Measurements from ENCODE around the gene RAB5A. TPM values are rescaled to one million over a fixed set of nuclear protein-coding genes. Genes with fewer than 3 reads are reported as not detected.

Gene RAB5A
- total and polyA plus RNA-seq, 2 donors (not counting 3 experiments of a cell fraction or from before 2014, with no cell fraction given), result 20.6 to 63.8 TPM

DNA sequence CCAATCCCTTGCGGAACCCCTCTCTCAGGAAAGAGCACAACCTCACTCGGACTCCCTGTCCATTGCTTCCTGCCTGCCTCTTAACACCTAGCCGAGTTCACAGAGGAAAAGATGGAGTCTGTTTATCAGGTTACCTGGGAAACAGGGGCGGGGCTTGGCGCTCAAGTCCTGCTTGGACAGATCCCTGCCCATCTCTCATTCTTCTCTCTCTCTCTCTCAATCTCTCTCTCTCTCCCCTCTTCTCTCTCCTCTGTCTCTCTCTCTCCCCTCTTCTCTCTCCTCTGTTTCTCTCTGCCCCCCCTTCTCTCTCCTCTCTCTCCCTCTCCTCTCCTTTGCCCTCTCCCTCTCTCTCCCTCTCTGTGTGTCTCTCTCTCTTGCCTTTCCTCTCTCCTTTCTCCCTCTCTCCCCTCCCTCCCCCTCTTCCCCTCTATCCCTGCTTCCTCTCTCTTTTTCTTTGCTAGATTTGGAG lies 12.8 kb upstream of the RAB5A start, which contains the start of gene EFHB:
Gene EFHB (minus strand): TSS at position 120 of the 469 bp plus-strand sequence. CDS start 199 bp downstream, outside the sequence.
- no peaks in the 10 kb centered on the region for H3K36me3 ChIP-seq (ENCODE audit: control insufficient read depth in 2 of 2, extremely low read depth in 1 of 2, insufficient read depth in 2 of 2, low read length in 2 of 2)
- dilution Hi-C loops (cut with MboI; ENCODE audit: extremely low pct_ligation_motif_present, low sequenced_read_pairs), result no loop called here
- ChIA-PET POLR2A (no interaction called here), CTCF (no interaction called here)
- no peak for DNase-seq (ENCODE audit: low read depth, low spot score)
- no peaks in the 10 kb centered on the region for H3K27me3 ChIP-seq (ENCODE audit: control insufficient read depth in 2 of 2, insufficient read depth in 2 of 2, low read length in 2 of 2)
- H3K27ac ChIP-seq (ENCODE audit: insufficient read depth, low read depth, low read length), result no peak within 1 kb of the TSS
- intact Hi-C loops (cut with micrococcal nuclease), result no loop called here
- no peaks in the 10 kb centered on the region for H3K4me1 ChIP-seq (ENCODE audit: control insufficient read depth, extremely low read depth, insufficient read depth, low read length)
- H3K79me2 ChIP-seq (ENCODE audit: control insufficient read depth, insufficient read depth, low read length), result no peaks in the 10 kb centered on the region
- no peak within 1 kb of the TSS for H3K9ac ChIP-seq (replicated peaks; ENCODE audit: extremely low read depth, insufficient read depth, low read length)
- BruUV-seq (replicated peaks), result no TSS peak
- H3K9me3 ChIP-seq (replicated peaks; ENCODE audit: control insufficient read depth, insufficient read depth, low read length), result no peaks in the 10 kb centered on the region
- H2AFZ ChIP-seq (ENCODE audit: low read depth, low read length), result no peak within 1 kb of the TSS
- H3K9me1 ChIP-seq (replicated peaks; ENCODE audit: control insufficient read depth, extremely low read depth, insufficient read depth, low read length), result no peaks in the 10 kb centered on the region
- FAIRE-seq, result no peak
- TF ChIP-seq MYC (IDR thresholded peaks at IDR 0.05; ENCODE audit: low read depth, low read length) (no peak), POLR2AphosphoS5 (IDR thresholded peaks at IDR 0.05; ENCODE audit: insufficient read depth, low read depth, low read length) (no peak), FOS (IDR thresholded peaks at IDR 0.05; ENCODE audit: borderline replicate concordance, insufficient read depth, low read length) (no peak), EZH2 (IDR thresholded peaks at IDR 0.05; ENCODE audit: borderline replicate concordance, low read depth, low read length, severe bottlenecking) (no peak), JUN (IDR thresholded peaks at IDR 0.05; ENCODE audit: borderline replicate concordance, insufficient read depth, insufficient read length, low read depth) (no peak), GATA2 (IDR thresholded peaks at IDR 0.05; ENCODE audit: insufficient read depth, insufficient read length, low read depth, low read length) (no peak), POLR2A (IDR thresholded peaks at IDR 0.05; ENCODE audit: low read depth, low read length) (no peak)
- TF ChIP-seq, protein P1, sequence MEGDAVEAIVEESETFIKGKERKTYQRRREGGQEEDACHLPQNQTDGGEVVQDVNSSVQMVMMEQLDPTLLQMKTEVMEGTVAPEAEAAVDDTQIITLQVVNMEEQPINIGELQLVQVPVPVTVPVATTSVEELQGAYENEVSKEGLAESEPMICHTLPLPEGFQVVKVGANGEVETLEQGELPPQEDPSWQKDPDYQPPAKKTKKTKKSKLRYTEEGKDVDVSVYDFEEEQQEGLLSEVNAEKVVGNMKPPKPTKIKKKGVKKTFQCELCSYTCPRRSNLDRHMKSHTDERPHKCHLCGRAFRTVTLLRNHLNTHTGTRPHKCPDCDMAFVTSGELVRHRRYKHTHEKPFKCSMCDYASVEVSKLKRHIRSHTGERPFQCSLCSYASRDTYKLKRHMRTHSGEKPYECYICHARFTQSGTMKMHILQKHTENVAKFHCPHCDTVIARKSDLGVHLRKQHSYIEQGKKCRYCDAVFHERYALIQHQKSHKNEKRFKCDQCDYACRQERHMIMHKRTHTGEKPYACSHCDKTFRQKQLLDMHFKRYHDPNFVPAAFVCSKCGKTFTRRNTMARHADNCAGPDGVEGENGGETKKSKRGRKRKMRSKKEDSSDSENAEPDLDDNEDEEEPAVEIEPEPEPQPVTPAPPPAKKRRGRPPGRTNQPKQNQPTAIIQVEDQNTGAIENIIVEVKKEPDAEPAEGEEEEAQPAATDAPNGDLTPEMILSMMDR (IDR thresholded peaks at IDR 0.05; ENCODE audit: extremely low read depth in 1 of 2, insufficient read depth in 1 of 2, low read depth in 1 of 2, low read length in 2 of 2), result no peak
- TF ChIP-seq, protein P2, sequence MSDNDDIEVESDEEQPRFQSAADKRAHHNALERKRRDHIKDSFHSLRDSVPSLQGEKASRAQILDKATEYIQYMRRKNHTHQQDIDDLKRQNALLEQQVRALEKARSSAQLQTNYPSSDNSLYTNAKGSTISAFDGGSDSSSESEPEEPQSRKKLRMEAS (IDR thresholded peaks at IDR 0.05; ENCODE audit: insufficient read depth, insufficient read length), result no peak
- no peaks in the 10 kb centered on the region for H4K20me1 ChIP-seq (replicated peaks; ENCODE audit: control insufficient read depth, extremely low read depth, insufficient read depth, low read length)
- no peak within 1 kb of the TSS for H3K4me3 ChIP-seq (replicated peaks in 1 of 3; ENCODE audit: insufficient read depth in 1 of 3, low read depth in 1 of 3, low read length in 3 of 3)
- no peak within 1 kb of the TSS for H3K4me2 ChIP-seq (ENCODE audit: insufficient read depth, low read length)

All from endothelial cell of umbilical vein (primary cell).